ENCODE data around the gene ASB13. TPM values are rescaled to one million over a fixed set of nuclear protein-coding genes. Genes with fewer than 3 reads are reported as not detected.

The ASB13 gene
- polyA plus RNA-seq, 1 of the 3 experiments (the other 2 are of a cell fraction), result 9.2 TPM

GRCh38 chr10:5607594-5607993 lies 58.8 kb downstream of the ASB13 start (continued):
- TF ChIP-seq EZH2phosphoT487 (IDR thresholded peaks at IDR 0.05; ENCODE audit: borderline replicate concordance, low read depth), result no peak

- CTCF ChIA-PET, result interaction anchor here (0.7 to 2.2 kb wide), 4 partner anchors 12 to 165 kb away, joined by 3 to 10 read pairs (median 5); no protein-coding TSS in a partner anchor
- Histone ChIP-seq H4K20me1 (ENCODE audit: insufficient read depth) (no peaks in the 10 kb centered on the region), H3K36me3 (replicated peaks in 1 of 2; ENCODE audit: control insufficient read depth in 1 of 2, insufficient read depth in 2 of 2, low read length in 1 of 2) (no peaks in the 10 kb centered on the region), H3K79me2 (ENCODE audit: insufficient read depth) (no peaks in the 10 kb centered on the region), H3K9me3 (no peaks in the 10 kb centered on the region), H3K4me1 (ENCODE audit: control insufficient read depth in 1 of 2, insufficient read depth in 2 of 2, low read depth in 1 of 2, low read length in 1 of 2) (no peaks in the 10 kb centered on the region; a peak in 1 of 4 replicates), H3F3A (replicated peaks; ENCODE audit: insufficient read depth) (no peaks in the 10 kb centered on the region), H3K4me2 (no peak overlapping the region), H3K4me3 (ENCODE audit: low read depth in 2 of 2, low read length in 1 of 2) (no peak overlapping the region), H2AFZ (ENCODE audit: low read depth) (no peak overlapping the region), H3K9ac (no peak overlapping the region), H3K9me2 (no peaks in the 10 kb centered on the region), H3K27ac (ENCODE audit: low read depth in 2 of 2, low read length in 1 of 2) (no peak overlapping the region), H3K27me3 (ENCODE audit: insufficient read depth) (no peaks in the 10 kb centered on the region)
- WGBS (ENCODE audit: low lambda C conversion rate), result 87% methylated on average over 10 of the region's 10 CpGs
- POLR2A ChIA-PET, result no interaction called here
- 0 out of 2 replicates have a peak, but pooled peaks have one; percentile 7 for TF ChIP-seq RAD21 (IDR thresholded peaks at IDR 0.05; ENCODE audit: low read length)
- no peak for TF ChIP-seq TEAD4 (IDR thresholded peaks at IDR 0.05; ENCODE audit: borderline replicate concordance, insufficient read depth)
- TF ChIP-seq FOXJ3 (CRISPR knock-in tag; IDR thresholded peaks at IDR 0.05), result no peak
- TF ChIP-seq FOXM1 (IDR thresholded peaks at IDR 0.05; ENCODE audit: low read depth), result no peak
- DNase-seq, result no peak
Measured at GRCh38 chr10:5606864-5607263, 59.5 kb downstream of the ASB13 start.

- no peak overlapping the region for H3K9ac ChIP-seq
- H3K27me3 ChIP-seq (ENCODE audit: insufficient read depth), result no peaks in the 10 kb centered on the region
- no peaks in the 10 kb centered on the region for H3F3A ChIP-seq (replicated peaks; ENCODE audit: insufficient read depth)
- no peaks in the 10 kb centered on the region for H4K20me1 ChIP-seq (ENCODE audit: insufficient read depth)
- ChIA-PET CTCF (interaction anchor here (1.7 to 2.2 kb wide), 2 partner anchors 17 to 23 kb away, joined by 6 to 10 read pairs; no protein-coding TSS in a partner anchor), POLR2A (no interaction called here)
- no peak overlapping the region for H3K27ac ChIP-seq (ENCODE audit: low read depth in 2 of 2, low read length in 1 of 2)
- no peak overlapping the region for H3K4me3 ChIP-seq (ENCODE audit: low read depth in 2 of 2, low read length in 1 of 2)
- H3K4me1 ChIP-seq (ENCODE audit: control insufficient read depth in 1 of 2, insufficient read depth in 2 of 2, low read depth in 1 of 2, low read length in 1 of 2), result no peaks in the 10 kb centered on the region; a peak in 1 of 4 replicates
- 90% methylated on average over 8 of the region's 8 CpGs for WGBS (ENCODE audit: low lambda C conversion rate)
- H3K4me2 ChIP-seq, result no peak overlapping the region
- H3K9me3 ChIP-seq, result no peaks in the 10 kb centered on the region
- no peak for DNase-seq
- no peaks in the 10 kb centered on the region for H3K36me3 ChIP-seq (replicated peaks in 1 of 2; ENCODE audit: control insufficient read depth in 1 of 2, insufficient read depth in 2 of 2, low read length in 1 of 2)
- no peak overlapping the region for H2AFZ ChIP-seq (ENCODE audit: low read depth)
- no peaks in the 10 kb centered on the region for H3K79me2 ChIP-seq (ENCODE audit: insufficient read depth)
- no peaks in the 10 kb centered on the region for H3K9me2 ChIP-seq
- TF ChIP-seq USF1 (IDR thresholded peaks at IDR 0.05; ENCODE audit: borderline replicate concordance, low read depth) (no peak), MXI1 (IDR thresholded peaks at IDR 0.05; ENCODE audit: low read depth, low read length) (no peak), RCOR1 (IDR thresholded peaks at IDR 0.05; ENCODE audit: low read length) (no peak), JUND (IDR thresholded peaks at IDR 0.05) (no peak), GATA2 (CRISPR knock-in tag; IDR thresholded peaks at IDR 0.05) (no peak), TEAD4 (IDR thresholded peaks at IDR 0.05; ENCODE audit: borderline replicate concordance, insufficient read depth) (no peak), SMC3 (IDR thresholded peaks at IDR 0.05; ENCODE audit: low read depth, low read length) (no peak), NFIC (IDR thresholded peaks at IDR 0.05; ENCODE audit: borderline replicate concordance) (no peak), REST (IDR thresholded peaks at IDR 0.05; ENCODE audit: low read depth, low read length) (no peak), SIN3A (IDR thresholded peaks at IDR 0.05; ENCODE audit: borderline replicate concordance, low read depth, low read length) (no peak), POLR2AphosphoS5 (IDR thresholded peaks at IDR 0.05; ENCODE audit: low read depth, low read length) (no peak), NRF1 (IDR thresholded peaks at IDR 0.05; ENCODE audit: low read depth, low read length) (no peak), YY1 (IDR thresholded peaks at IDR 0.05; ENCODE audit: low read depth) (no peak), RFX5 (IDR thresholded peaks at IDR 0.05; ENCODE audit: low read length) (no peak), FOSL2 (IDR thresholded peaks at IDR 0.05; ENCODE audit: borderline replicate concordance, low read depth) (no peak)
- TF ChIP-seq, protein P1, sequence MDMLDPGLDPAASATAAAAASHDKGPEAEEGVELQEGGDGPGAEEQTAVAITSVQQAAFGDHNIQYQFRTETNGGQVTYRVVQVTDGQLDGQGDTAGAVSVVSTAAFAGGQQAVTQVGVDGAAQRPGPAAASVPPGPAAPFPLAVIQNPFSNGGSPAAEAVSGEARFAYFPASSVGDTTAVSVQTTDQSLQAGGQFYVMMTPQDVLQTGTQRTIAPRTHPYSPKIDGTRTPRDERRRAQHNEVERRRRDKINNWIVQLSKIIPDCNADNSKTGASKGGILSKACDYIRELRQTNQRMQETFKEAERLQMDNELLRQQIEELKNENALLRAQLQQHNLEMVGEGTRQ (IDR thresholded peaks at IDR 0.05; ENCODE audit: borderline replicate concordance, low read depth, low read length), result no peak
Measured at GRCh38 chr10:5606321-5606720, 60.1 kb downstream of the ASB13 start.
